Neural cell (in vitro differentiated cells): ENCODE data around the gene TBC1D2. TPM values are rescaled to one million over a fixed set of nuclear protein-coding genes. Genes with fewer than 3 reads are reported as not detected.

Source experiments
- H2AFZ ChIP-seq: fragments of 200-600, 300-800 bp; sonication (generic), shearing (Covaris generic); 2 replicates; pipeline ENCODE4 v1.6.0; 2014; ENCODE audit warnings: low read depth, mild to moderate bottlenecking, antibody characterized with exemption, low read length, moderate library complexity
- H3F3A ChIP-seq: fragments of 200-600 bp; shearing (Covaris generic); 2 replicates; pipeline ENCODE4 v1.6.1; 2016; ENCODE audit warnings: mild to moderate bottlenecking, moderate library complexity, mixed read lengths, antibody characterized with exemption, low read length; ENCODE audit not compliant: insufficient read depth, poor library complexity, severe bottlenecking
- H3K27ac ChIP-seq: fragments of 200-600, 300-800 bp; sonication (generic), shearing (Covaris generic); 2 replicates; pipeline ENCODE4 v1.5.1; 2014; ENCODE audit warnings: mild to moderate bottlenecking, low read length, moderate library complexity
- H3K27me3 ChIP-seq: fragments of 300-800, 200-600 bp; sonication (generic), shearing (Covaris generic); 2 replicates; pipeline ENCODE4 v1.6.0; 2014; ENCODE audit warnings: mild to moderate bottlenecking, low read depth, low read length, moderate library complexity; ENCODE audit not compliant: insufficient read depth
- H3K36me3 ChIP-seq: fragments of 300-800, 200-600 bp; sonication (generic), shearing (Covaris generic); 2 replicates; pipeline ENCODE4 v1.5.1; 2014; ENCODE audit warnings: mild to moderate bottlenecking, antibody characterized with exemption, low read length, moderate library complexity; ENCODE audit not compliant: insufficient read depth
- H3K4me2 ChIP-seq: fragments of 300-800, 200-600 bp; sonication (generic), shearing (Covaris generic); 2 replicates; pipeline ENCODE4 v1.6.0; 2014; ENCODE audit warnings: mild to moderate bottlenecking, low read length
- H3K4me3 ChIP-seq: fragments of 300-800, 200-600 bp; sonication (generic), shearing (Covaris generic); 2 replicates; pipeline ENCODE4 v1.5.1; 2014; ENCODE audit warnings: mild to moderate bottlenecking, low read length, moderate library complexity
- H3K79me2 ChIP-seq: fragments of 200-600 bp; shearing (Covaris generic); replicated peaks from 2 replicates; pipeline ENCODE4 v1.6.0; 2014; ENCODE audit warnings: mild to moderate bottlenecking, low read length, moderate library complexity; ENCODE audit not compliant: insufficient read depth
- H3K9ac ChIP-seq: fragments of 300-800, 200-600 bp; sonication (generic), shearing (Covaris generic); 2 replicates; pipeline ENCODE4 v1.6.1; 2016; ENCODE audit warnings: mild to moderate bottlenecking, low read length, mixed read lengths
- H3K9me2 ChIP-seq: fragments of 200-600 bp; shearing (Covaris generic); 2 replicates; pipeline ENCODE4 v1.6.1; 2016; ENCODE audit warnings: mild to moderate bottlenecking, low read length, mixed read lengths; ENCODE audit not compliant: insufficient read depth
- H3K9me3 ChIP-seq: fragments of 200-600, 300-800 bp; sonication (generic), shearing (Covaris generic); 2 replicates; pipeline ENCODE4 v1.6.1; 2016; ENCODE audit warnings: mild to moderate bottlenecking, mixed run types, low read length, moderate library complexity, mixed read lengths
- H4K20me1 ChIP-seq: fragments of 200-600 bp; shearing (Covaris generic); 2 replicates; pipeline ENCODE4 v1.6.1; 2016; ENCODE audit warnings: mild to moderate bottlenecking, mixed run types; ENCODE audit not compliant: insufficient read depth
- CTCF ChIP-seq: fragments of 450-650 bp; IDR thresholded peaks from 2 replicates; pipeline ENCODE4 v1.5.1; 2014; ENCODE audit warnings: antibody characterized with exemption, mild to moderate bottlenecking, moderate library complexity; ENCODE audit not compliant: poor library complexity, severe bottlenecking
- EP300 ChIP-seq: fragments of 450-650 bp; conservative IDR thresholded peaks from 2 replicates; pipeline ENCODE4 v1.6.1; 2014; ENCODE audit warnings: antibody characterized with exemption, mild to moderate bottlenecking, moderate library complexity; ENCODE audit not compliant: poor library complexity, severe bottlenecking
- EZH2 ChIP-seq: fragments of 200-600, 300-800 bp; shearing (Covaris generic), sonication (generic); IDR thresholded peaks from 2 replicates; pipeline ENCODE4 v1.6.1; 2014; ENCODE audit warnings: antibody characterized with exemption, low read length, borderline replicate concordance, mild to moderate bottlenecking; ENCODE audit not compliant: insufficient read depth, poor library complexity, severe bottlenecking
- MXI1 ChIP-seq: fragments of 450-650 bp; conservative IDR thresholded peaks from 2 replicates; pipeline ENCODE4 v1.6.1; 2014; ENCODE audit warnings: antibody characterized with exemption, mild to moderate bottlenecking; ENCODE audit not compliant: poor library complexity, severe bottlenecking
- POLR2AphosphoS5 ChIP-seq: IDR thresholded peaks from 2 replicates; pipeline ENCODE4 v1.6.1; 2012
- RAD21 ChIP-seq: fragments of 450-650 bp; conservative IDR thresholded peaks from 2 replicates; pipeline ENCODE4 v1.6.1; 2014; ENCODE audit warnings: antibody characterized with exemption, mild to moderate bottlenecking, moderate library complexity
- REST ChIP-seq: IDR thresholded peaks from 2 replicates; pipeline ENCODE4 v1.6.1; 2012; ENCODE audit warnings: borderline replicate concordance
- SMC3 ChIP-seq: fragments of 450-650 bp; conservative IDR thresholded peaks from 2 replicates; pipeline ENCODE4 v1.6.1; 2014; ENCODE audit warnings: antibody characterized with exemption, mild to moderate bottlenecking, moderate library complexity; ENCODE audit not compliant: poor library complexity
- TAF1 ChIP-seq: IDR thresholded peaks from 2 replicates; pipeline ENCODE4 v1.6.1; 2012; ENCODE audit warnings: low read depth
- polyA plus RNA-seq: library from polyadenylated mRNA; depleted of rRNA; stranded (reverse); fragments of >200 nt; gene quantifications from 2 replicates; pipeline ENCODE4 v1.2.3, GENCODE V29; 2014

TBC1D2 gene
- polyA plus RNA-seq, 1 donor from 2014 or later, result 4.1 TPM

GRCh38 chr9:98186236-98186635 lies 69.2 kb downstream of the TBC1D2 start:
- Histone ChIP-seq H2AFZ (no peak overlapping the region), H3F3A (no peaks in the 10 kb centered on the region), H3K4me2 (no peak overlapping the region), H4K20me1 (no peaks in the 10 kb centered on the region), H3K9ac (no peak overlapping the region), H3K4me3 (no peak overlapping the region), H3K27me3 (no peaks in the 10 kb centered on the region), H3K79me2 (no peaks in the 10 kb centered on the region), H3K9me3 (no peaks in the 10 kb centered on the region), H3K36me3 (no peaks in the 10 kb centered on the region), H3K27ac (no peak overlapping the region), H3K9me2 (no peaks in the 10 kb centered on the region)
- TF ChIP-seq EZH2, result no peak

GRCh38 chr9:98185611-98186171 lies 69.8 kb downstream of the TBC1D2 start:
- Histone ChIP-seq H3K9me2 (no peaks in the 10 kb centered on the region), H3K9me3 (no peaks in the 10 kb centered on the region), H3K4me2 (no peak overlapping the region), H3K79me2 (no peaks in the 10 kb centered on the region), H2AFZ (no peak overlapping the region), H3K9ac (no peak overlapping the region), H3K27me3 (no peaks in the 10 kb centered on the region), H3K4me3 (no peak overlapping the region), H3K36me3 (no peaks in the 10 kb centered on the region), H3K27ac (no peak overlapping the region), H3F3A (no peaks in the 10 kb centered on the region), H4K20me1 (no peaks in the 10 kb centered on the region)
- TF ChIP-seq CTCF (no peak), POLR2AphosphoS5 (no peak)

GRCh38 chr9:98185021-98185567 lies 70.4 kb downstream of the TBC1D2 start:
- Histone ChIP-seq H3K9me2 (no peaks in the 10 kb centered on the region), H3K36me3 (no peaks in the 10 kb centered on the region), H3K79me2 (no peaks in the 10 kb centered on the region), H3K4me2 (no peak overlapping the region), H2AFZ (no peak overlapping the region), H4K20me1 (no peaks in the 10 kb centered on the region), H3K9ac (no peak overlapping the region), H3K9me3 (no peaks in the 10 kb centered on the region), H3K4me3 (no peak overlapping the region), H3F3A (no peaks in the 10 kb centered on the region), H3K27ac (no peak overlapping the region), H3K27me3 (no peaks in the 10 kb centered on the region)
- TF ChIP-seq SMC3 (no peak), RAD21 (no peak), REST (no peak), EZH2 (no peak), POLR2AphosphoS5 (no peak), MXI1 (no peak), EP300 (no peak), TAF1 (no peak)
